Progenitor cell of endocrine pancreas (in vitro differentiated cells): ENCODE measurements around the gene MS4A4A. TPM values are rescaled to one million over a fixed set of nuclear protein-coding genes. Genes with fewer than 3 reads are reported as not detected.

Experiments
- DNase-seq: peaks from one replicate; pipeline ENCODE4 v3.0.0; 2021; ENCODE audit warnings: low spot score; ENCODE audit not compliant: unreplicated experiment
- H3K27ac Mint-ChIP-seq: 2 replicates; pipeline ENCODE4 v1.8.0; 2021; ENCODE audit warnings: mild to moderate bottlenecking, moderate library complexity, mixed read lengths
- H3K27me3 Mint-ChIP-seq: 2 replicates; pipeline ENCODE4 v1.8.0; 2021; ENCODE audit warnings: mixed read lengths
- H3K36me3 Mint-ChIP-seq: 2 replicates; pipeline ENCODE4 v1.8.0; 2022; ENCODE audit warnings: mixed read lengths; ENCODE audit not compliant: insufficient read depth
- H3K4me1 Mint-ChIP-seq: 2 replicates; pipeline ENCODE4 v1.8.0; 2021; ENCODE audit warnings: low read depth, mixed read lengths
- H3K4me3 Mint-ChIP-seq: 2 replicates; pipeline ENCODE4 v1.8.0; 2021; ENCODE audit warnings: low read depth, mild to moderate bottlenecking, moderate library complexity, mixed read lengths
- H3K9me3 Mint-ChIP-seq: 2 replicates; pipeline ENCODE4 v1.8.0; 2021; ENCODE audit warnings: low read depth, mixed read lengths
- total RNA-seq: library from RNA; stranded (reverse); gene quantifications from 2 replicates; pipeline ENCODE4 v1.2.1, GENCODE V29; 2021
- TF ChIP-seq, protein P1 (sequence below): fragments of 200-600 bp; sonication (generic); IDR thresholded peaks from one replicate; pipeline ENCODE4 v1.5.0; 2021; ENCODE audit warnings: antibody characterized with exemption, mild to moderate bottlenecking; ENCODE audit not compliant: unreplicated experiment

MS4A4A gene
- total RNA-seq, 1 donor from 2014 or later: not detected

DNA sequence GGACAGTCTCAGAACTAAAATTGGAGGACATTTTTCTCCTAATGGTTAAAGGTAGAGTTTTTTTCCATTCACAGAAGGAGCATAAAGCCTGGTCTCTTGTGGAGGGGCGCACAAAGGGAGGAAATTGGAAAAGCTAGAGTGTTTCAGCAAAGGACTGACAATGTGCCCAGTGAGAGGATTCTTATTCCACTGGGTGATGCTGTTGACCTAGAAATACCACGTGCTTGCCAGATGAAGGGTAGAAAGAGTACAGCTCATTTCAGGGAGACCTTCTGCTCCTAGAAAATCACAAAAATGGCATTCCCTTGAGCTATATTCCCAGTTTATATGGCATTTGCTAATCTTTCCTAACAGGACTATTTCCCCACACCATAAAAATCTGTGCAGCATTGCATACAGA lies 67.7 kb downstream of the MS4A4A start:
- Mint-ChIP-seq H3K36me3 (peaks cover 1% of the 10 kb centered on the region), H3K27ac (no peak overlapping the region)
- no peak for DNase-seq

DNA sequence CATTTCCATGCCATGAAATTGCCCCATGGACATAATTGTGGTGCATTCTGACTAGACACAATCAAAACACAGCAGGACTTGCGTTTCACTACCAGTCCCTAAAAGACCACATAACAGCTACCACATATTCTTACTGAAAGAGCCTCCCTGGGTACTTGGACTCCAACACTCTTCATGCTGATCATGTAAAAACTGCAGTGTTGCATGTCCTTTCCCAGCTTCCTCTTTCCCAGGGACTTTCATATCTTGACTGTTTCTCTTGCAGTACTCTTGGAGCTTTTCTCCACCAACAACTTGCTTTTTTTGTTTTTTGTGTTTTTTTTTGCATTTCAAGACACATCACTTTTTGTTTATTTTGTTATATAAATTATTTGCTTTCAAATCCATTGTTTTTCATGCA lies 69.5 kb downstream of the MS4A4A start:
- TF ChIP-seq, protein P1, sequence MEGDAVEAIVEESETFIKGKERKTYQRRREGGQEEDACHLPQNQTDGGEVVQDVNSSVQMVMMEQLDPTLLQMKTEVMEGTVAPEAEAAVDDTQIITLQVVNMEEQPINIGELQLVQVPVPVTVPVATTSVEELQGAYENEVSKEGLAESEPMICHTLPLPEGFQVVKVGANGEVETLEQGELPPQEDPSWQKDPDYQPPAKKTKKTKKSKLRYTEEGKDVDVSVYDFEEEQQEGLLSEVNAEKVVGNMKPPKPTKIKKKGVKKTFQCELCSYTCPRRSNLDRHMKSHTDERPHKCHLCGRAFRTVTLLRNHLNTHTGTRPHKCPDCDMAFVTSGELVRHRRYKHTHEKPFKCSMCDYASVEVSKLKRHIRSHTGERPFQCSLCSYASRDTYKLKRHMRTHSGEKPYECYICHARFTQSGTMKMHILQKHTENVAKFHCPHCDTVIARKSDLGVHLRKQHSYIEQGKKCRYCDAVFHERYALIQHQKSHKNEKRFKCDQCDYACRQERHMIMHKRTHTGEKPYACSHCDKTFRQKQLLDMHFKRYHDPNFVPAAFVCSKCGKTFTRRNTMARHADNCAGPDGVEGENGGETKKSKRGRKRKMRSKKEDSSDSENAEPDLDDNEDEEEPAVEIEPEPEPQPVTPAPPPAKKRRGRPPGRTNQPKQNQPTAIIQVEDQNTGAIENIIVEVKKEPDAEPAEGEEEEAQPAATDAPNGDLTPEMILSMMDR: no peak
- Mint-ChIP-seq H3K4me3 (no peak overlapping the region), H3K4me1 (peaks cover 12% of the 10 kb centered on the region), H3K27ac (no peak overlapping the region), H3K27me3 (peaks cover 6% of the 10 kb centered on the region), H3K36me3 (peaks cover 3% of the 10 kb centered on the region), H3K9me3 (peaks cover 21% of the 10 kb centered on the region)
- DNase-seq: no peak

More for the DNA sequence above, 67.7 kb downstream of the MS4A4A start:
- Mint-ChIP-seq H3K4me1 (peaks cover 12% of the 10 kb centered on the region), H3K27me3 (peaks cover 11% of the 10 kb centered on the region), H3K4me3 (no peak overlapping the region), H3K9me3 (peaks cover 6% of the 10 kb centered on the region)
- TF ChIP-seq, protein P1: no peak

DNA sequence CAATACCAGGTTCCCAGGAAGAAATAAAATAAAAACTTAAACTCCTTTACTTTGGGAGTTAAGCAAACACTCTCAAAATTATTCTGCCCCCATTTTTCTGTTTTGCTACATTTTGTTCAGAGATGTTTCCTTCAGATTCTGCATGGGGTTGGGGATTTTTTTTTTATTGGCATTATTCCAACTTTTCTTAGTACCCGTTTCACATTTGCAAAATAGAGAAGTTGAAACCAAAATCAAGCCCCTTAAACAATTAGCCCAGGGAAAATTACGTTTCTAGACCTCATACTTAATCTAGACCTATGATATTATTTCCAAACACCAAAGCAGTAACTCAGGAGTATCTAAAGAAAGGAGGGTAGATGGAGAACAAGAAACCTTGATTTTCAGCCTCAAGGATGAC lies 77.3 kb downstream of the MS4A4A start:
- no peak for DNase-seq
- Mint-ChIP-seq H3K27ac (no peak overlapping the region), H3K27me3 (no peaks in the 10 kb centered on the region), H3K4me1 (no peaks in the 10 kb centered on the region), H3K4me3 (no peak overlapping the region), H3K36me3 (peaks cover 2% of the 10 kb centered on the region), H3K9me3 (peaks cover 22% of the 10 kb centered on the region)
- TF ChIP-seq, protein P1: no peak

Other genes with a start within 250 kb of the MS4A4A start
- gene OOSP2, start 240.3 kb upstream of the MS4A4A start, total RNA-seq: not detected in 2 replicates
- gene MS4A3, start 224.0 kb upstream of the MS4A4A start, total RNA-seq: not detected in 2 replicates
- not detected in 2 replicates for gene MS4A2, start 192.0 kb upstream of the MS4A4A start, total RNA-seq
- not detected in 2 replicates for gene MS4A6A, start 97.6 kb upstream of the MS4A4A start, total RNA-seq
- gene MS4A4E, start 37.5 kb upstream of the MS4A4A start, total RNA-seq: not detected in 2 replicates
- gene MS4A6E, start 46.6 kb downstream of the MS4A4A start, total RNA-seq: not detected in 2 replicates
- gene MS4A7, start 97.9 kb downstream of the MS4A4A start, total RNA-seq: not detected in 2 replicates
- not detected in 2 replicates for gene MS4A14, start 115.8 kb downstream of the MS4A4A start, total RNA-seq
- gene MS4A5, start 148.9 kb downstream of the MS4A4A start, total RNA-seq: not detected in 2 replicates
- not detected in 2 replicates for gene MS4A1, start 175.2 kb downstream of the MS4A4A start, total RNA-seq
- not detected in 2 replicates for gene MS4A12, start 212.1 kb downstream of the MS4A4A start, total RNA-seq
- gene MS4A13, start 234.7 kb downstream of the MS4A4A start, total RNA-seq: not detected in 2 replicates